DMS53 treated with DMSO at 0.1 percent for 48 hours (cell line): ENCODE measurements around the gene COPS4.
"Not testable (repeated sequence)": the region's sequence is repeated elsewhere in the genome, so short reads cannot be mapped to it uniquely, and the experiment has no call there.

Source experiments
- DNase-seq: peaks from one replicate; lab custom pipeline; 2025; ENCODE audit not compliant: unreplicated experiment; lab: John Stamatoyannopoulos, UW

COPS4 gene

DNA sequence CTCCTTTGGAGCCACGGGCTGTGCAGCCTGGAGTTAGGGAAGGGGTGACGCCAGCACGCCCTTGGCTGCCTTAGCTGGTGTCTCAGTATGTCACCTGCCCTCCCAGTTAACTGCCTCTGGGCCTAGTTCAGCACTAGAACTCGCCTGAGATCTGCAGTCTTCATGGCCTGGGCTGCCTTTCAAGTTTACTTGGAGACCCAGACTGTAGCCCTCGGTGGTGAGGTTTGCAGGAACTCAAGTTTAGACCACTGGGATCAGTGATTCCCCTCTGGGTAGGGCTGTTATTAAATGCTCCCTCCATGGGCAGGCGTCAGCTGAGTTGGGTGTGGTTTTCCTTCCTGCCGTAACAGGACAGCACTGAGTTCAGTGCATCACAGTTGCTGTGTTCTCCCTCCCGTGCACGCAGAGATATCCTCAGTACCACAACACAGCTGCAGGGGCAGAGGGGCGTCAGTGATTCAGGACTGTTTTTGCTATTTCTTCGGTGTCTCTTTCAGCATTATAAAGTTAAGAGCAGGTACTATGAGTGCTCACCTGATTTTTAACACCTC lies 49.0 kb downstream of the COPS4 start:
- no peak for DNase-seq

DNA sequence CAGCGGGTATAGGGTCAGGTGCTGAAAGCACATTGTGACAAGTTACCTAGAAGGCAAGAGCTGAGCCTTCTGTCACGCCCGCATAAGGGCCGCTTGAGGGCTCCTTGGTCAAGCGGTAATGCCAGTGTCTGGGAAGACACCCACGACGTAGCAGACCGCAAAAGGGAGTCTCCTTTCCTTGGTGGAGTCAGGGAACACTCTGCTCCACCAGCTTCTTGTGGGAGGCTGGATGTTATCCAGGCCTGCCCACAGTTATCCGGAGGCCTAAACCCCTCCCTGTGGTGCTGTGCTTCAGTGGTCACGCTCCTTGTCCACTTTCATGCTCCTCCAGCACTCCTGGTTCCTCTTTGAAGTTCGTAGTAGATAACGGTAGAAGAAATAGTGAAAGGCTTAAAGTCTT lies 50.0 kb downstream of the COPS4 start:
- DNase-seq = not testable (repeated sequence)

DNA sequence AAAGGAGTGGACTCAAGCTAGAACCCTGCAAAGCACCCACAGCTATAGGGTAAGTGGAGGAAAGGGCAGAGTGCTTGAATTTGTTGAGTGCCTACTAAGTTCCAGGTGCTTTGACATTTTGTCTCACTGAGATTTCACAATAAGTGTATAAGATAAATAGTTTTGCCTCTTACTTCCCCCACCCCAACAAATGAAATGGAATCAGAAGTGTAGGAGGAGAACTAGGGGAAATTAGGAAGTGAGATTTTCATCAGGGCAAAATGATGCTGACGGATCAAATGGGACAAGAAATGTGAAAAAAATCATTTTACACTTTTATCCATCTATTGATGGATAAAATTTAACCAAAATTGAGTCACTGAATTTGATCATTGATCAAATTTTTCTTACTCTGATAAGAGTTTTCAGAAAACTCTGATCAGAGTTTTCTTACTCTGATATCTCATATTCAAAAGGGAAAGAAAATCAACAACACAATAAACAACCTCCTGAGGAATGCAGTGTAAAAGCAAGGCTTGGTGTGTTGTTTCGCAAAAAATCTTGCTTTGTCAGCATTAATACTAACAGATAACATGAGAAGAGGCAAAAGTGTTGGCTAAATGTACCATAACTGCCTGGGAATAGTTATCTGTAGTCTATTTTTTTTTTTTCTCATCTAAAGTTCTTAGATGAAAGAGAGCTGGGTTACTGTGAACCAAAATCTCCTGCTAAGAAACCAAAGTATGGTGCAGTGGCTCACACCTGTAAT lies 54.6 kb downstream of the COPS4 start:
- no peak for DNase-seq

DNA sequence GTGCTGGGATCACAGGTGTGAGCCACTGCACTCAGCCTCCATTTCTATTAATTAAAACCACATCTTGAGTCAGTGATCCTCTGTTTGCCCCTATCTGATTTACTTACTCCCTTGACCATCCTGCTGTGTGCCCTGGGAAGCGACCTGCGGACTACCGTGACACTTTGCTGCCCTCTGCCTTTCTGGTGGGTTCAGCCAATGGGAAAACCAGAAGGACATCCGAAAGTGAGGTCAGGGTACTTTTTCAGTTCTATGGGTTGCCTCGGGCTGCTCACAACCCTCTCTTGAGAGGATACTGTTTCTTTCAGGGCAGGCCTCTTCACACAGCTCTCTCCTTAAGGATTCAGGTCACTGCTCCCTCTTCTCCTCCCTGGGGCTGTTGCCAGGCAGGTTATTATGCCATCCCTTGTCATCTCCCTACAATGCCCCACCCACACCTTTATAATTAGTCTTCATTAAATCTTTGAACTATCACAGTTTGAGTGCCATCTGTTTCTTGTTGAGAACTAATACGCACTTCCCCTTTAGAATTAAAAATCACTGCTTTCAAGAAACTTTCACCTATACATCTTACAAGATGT lies 58.2 kb downstream of the COPS4 start:
- DNase-seq = no peak

- DNase-seq = no peak
Observed at GRCh38 chr4:83096397-83096796, 61.4 kb downstream of the COPS4 start.

GRCh38 chr4:83104991-83105390 lies 70.0 kb downstream of the COPS4 start:
- no peak for DNase-seq

GRCh38 chr4:83107631-83108030 lies 72.6 kb downstream of the COPS4 start:
- no peak for DNase-seq

DNA sequence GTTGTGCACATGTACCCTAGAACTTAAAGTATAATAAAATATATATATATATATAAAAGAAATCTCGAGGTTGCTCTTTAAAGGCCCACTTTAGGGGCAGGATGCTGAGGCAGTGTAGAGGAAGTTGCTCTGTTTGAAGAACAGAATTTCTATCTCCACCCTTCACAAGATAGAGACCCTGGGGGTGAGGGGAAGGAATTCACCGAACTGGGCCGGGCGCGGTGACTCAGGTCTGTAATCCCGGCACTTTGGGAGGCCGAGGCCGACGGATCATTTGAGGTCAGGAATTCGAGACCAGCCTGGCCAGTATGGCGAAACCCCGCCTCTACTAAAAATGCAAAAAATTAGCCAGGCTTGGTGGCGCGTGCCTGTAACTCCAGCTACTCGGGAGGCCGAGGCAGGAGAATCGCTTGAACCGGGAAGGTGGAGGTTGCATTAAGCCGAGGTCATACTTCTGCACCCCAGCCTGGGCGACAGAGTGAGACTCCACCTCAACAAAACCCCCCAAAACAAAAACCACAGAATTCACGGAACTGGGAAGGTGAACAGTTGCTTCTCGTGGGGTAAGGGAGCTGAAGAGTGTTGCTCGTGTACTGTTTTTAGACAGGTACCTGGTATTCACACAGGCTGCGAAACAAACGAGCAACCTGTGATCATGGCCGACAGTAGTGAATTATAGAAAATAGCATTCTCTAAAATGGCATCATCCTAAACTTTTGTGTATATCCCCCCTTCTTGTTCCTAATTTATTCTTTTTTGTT lies 73.3 kb downstream of the COPS4 start:
- DNase-seq = no peak

- DNase-seq = peak; percentile 18
Observed at GRCh38 chr4:83109480-83110222, 74.7 kb downstream of the COPS4 start.

DNA sequence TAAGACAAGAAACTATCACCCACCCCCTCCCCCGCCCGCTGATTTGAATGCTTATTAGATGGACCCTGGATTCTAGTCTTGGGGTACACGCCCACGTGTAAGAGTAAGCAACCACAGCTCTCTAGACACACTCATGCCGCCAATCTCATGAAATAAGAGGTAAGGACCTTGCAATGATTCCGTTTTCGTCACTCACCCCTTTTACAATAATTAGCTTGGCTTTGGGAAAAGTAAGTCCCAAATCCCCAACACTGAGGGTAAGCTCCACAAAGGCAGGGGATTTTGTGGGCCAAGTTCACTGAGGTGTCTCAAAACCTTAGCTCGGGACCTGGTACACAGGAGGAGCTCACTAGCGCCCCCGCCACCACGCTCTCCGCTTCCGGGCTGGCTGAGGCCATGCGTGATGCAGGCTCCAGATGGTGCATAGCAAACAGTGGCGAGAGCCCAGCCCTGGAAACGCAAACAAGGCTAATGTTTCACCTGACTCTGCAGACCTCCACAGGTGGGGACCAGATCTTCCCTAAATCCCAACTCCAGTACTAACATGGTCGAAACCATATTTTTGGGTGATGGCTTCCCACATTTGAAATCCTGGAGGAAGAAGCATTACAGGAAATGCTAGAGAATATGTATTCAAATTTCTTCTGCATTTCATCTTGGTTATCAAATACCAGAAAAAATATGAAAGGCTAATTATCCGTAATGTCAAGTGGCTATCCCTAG lies 75.4 kb downstream of the COPS4 start:
- DNase-seq = peak; percentile 82

GRCh38 chr4:83110970-83111750 lies 76.2 kb downstream of the COPS4 start:
- no peak for DNase-seq

DNA sequence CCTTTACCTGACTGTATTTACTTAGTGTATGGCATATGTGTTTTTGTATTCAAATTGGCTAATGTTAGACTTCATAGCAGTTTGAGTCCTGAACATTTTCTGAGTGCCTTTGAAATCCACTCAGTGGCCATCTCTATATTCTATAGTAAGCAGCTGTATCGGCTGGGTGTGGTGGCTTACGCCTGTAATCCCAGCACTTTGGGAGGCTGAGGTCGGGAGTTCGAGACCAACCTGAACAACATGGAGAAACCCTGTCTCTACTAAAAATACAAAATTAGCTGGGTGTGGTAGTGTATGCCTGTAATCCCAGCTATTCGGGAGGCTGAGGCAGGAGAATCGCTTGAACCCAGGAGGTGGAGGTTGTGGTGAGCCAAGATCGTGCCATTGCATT lies 76.8 kb downstream of the COPS4 start:
- not testable (repeated sequence) for DNase-seq

GRCh38 chr4:83112231-83112630 lies 77.2 kb downstream of the COPS4 start:
- no peak for DNase-seq

DNA sequence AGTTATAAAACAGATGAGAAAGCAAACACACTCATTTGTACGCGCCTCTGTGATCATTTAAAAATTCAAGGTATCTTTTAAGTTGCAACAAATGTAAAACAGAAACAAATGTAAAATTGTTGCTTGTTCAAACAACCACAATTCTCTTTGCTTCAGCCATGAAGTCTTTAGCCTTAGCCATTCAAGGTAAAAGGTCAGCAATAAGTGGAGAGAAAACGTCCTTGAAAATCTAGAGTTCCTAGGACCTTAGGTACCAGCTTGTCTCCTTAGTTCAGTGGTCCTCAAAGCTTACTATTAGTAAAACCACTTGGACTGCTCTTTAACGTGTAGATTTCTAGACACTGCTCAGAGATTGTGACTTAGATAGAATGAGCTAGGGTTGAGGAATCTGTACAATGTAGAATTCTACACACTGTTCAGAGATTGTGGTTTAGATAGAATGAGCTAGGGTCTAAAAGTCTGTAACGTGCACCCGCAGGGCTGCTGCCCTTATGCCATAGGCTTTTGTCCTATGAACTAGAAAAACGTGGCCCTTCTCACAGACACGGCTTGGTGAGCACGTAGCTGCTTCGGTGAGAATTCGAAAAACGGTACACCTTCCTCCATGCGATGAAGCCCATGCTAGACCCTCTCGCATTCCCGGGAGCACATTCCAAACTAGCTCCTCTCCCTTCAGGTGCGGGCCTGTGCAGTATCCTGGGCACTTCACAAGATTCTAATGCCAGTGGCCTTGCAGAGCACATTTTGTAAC lies 77.9 kb downstream of the COPS4 start:
- no peak for DNase-seq

GRCh38 chr4:83113429-83113786 lies 78.4 kb downstream of the COPS4 start:
- DNase-seq = no peak

DNA sequence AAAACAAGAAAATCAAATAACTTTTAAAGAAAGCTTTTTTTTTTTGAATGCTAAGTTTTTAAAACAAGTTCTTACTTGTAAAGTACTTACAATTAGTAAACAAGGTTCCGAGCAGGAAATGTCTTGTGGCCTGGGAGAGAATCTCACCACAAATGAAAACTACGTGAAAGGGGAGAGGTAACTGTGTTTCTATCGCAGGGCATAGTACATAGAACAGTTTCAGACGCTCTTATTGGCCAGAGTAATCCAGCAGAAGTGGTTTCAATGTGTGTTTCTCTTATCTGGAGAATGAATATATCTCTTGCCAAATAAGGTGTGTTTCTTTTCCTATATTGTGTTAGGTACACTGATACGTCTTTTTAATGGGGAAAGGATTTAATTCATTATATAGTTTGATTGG lies 79.6 kb downstream of the COPS4 start, which contains the start of gene PLAC8:
Gene PLAC8 (minus strand): TSS at position 154 of the 400 bp plus-strand sequence. CDS start 6,808 bp downstream, outside the sequence.
- DNase-seq = no peak

GRCh38 chr4:83115000-83115399 lies 80.0 kb downstream of the COPS4 start:
- no peak for DNase-seq

GRCh38 chr4:83115656-83116285 lies 80.8 kb downstream of the COPS4 start:
- DNase-seq = no peak
